Measurements from ENCODE around the gene NRP1.

NRP1 gene

DNA sequence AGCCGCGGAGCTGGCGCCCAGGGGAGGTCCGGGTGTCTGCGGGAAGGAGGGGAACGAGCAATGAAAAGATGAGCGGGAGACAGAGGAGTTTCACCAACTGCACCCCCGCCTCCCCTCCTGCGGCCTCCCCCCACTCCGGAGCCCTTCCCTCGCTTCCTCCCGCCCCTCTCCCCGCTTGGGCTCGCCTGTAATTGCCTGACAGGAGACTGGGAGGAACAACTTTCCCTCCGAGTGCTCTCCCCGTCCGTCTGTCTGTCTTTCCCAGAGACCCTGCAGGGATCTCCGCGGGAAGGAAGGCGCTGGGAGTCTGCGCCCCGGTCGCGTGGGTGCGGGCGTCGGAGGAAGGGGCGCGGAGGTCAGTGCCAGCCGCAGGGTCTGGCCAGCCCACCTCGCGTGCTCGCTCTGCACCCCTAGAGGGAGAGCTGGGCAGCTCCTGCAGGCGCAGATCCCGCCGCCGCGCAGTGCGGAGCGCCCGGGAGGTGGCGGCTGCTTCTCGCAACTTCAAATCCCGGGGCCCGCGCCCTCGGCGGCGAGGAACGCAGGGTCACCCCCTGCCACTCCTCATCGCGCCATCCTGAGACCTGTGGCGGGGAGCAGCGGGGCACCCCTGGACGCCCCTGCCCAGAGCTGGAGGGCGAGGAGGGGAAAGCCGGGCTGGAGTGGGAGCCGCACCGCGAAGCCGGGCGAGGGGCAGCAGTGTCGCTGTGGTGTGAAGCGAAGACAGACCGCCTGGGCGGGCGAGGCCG lies 511 bp upstream of the NRP1 start:
- TF ChIP-seq, protein P1, sequence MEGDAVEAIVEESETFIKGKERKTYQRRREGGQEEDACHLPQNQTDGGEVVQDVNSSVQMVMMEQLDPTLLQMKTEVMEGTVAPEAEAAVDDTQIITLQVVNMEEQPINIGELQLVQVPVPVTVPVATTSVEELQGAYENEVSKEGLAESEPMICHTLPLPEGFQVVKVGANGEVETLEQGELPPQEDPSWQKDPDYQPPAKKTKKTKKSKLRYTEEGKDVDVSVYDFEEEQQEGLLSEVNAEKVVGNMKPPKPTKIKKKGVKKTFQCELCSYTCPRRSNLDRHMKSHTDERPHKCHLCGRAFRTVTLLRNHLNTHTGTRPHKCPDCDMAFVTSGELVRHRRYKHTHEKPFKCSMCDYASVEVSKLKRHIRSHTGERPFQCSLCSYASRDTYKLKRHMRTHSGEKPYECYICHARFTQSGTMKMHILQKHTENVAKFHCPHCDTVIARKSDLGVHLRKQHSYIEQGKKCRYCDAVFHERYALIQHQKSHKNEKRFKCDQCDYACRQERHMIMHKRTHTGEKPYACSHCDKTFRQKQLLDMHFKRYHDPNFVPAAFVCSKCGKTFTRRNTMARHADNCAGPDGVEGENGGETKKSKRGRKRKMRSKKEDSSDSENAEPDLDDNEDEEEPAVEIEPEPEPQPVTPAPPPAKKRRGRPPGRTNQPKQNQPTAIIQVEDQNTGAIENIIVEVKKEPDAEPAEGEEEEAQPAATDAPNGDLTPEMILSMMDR (IDR thresholded peaks at IDR 0.05; ENCODE audit: control extremely low read depth, extremely low read depth, low read depth, missing control alignments) = no peak
- peak; percentile 26 for DNase-seq (ENCODE audit: extremely low spot score)
- ChIA-PET CTCF (interaction anchor here (5.4 kb wide), 1 partner anchor 1303 kb away, joined by 54 read pairs; no protein-coding TSS in a partner anchor), POLR2A (no interaction called here)

DNA sequence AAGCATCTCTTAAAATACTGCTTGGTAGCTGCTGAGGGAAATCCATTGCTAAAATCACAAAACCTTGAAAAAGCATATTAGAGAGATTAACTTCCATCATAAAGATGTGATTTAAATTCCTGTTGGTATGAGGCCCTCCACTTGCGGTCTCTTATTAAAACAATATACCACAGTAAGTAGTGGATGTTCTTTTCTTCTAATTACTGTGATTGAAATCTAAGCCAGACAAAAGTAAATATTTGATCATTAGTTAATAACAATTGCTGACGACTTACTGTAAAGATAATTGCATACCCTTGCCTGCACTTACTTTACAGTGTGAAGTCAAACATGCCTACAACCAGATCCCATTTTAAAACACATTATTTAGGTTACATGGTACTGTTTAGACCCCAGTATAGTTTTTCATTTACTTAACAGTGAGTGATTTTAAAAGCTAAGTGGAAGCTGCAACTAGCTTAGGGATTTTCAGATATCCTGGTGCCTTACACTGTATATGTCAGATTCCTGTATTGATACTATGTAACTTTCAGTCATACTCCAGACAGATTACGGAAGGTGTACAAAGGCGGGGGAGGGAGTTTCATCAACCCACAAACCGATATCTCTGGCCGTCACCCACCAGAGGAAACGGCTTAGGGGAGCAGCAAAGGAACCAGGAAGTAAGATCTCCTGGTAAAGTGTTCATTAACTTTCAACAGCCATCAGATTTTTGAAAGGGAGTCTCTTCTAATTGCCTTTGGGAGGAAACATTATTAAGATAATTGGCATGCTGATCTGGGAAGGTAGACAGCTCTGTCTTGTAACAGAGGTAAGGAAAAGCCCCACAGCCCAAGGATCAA lies 986 bp downstream of the NRP1 start:
- POLR2A ChIA-PET = no interaction called here
- TF ChIP-seq, protein P1 (IDR thresholded peaks at IDR 0.05; ENCODE audit: control extremely low read depth, extremely low read depth, low read depth, missing control alignments) = no peak
- CTCF ChIA-PET = interaction anchor here (1.5 to 5.4 kb wide), 2 partner anchors 140 to 1305 kb away, joined by 4 to 54 read pairs; no protein-coding TSS in a partner anchor
- DNase-seq (ENCODE audit: extremely low spot score) = peak; percentile 22

DNA sequence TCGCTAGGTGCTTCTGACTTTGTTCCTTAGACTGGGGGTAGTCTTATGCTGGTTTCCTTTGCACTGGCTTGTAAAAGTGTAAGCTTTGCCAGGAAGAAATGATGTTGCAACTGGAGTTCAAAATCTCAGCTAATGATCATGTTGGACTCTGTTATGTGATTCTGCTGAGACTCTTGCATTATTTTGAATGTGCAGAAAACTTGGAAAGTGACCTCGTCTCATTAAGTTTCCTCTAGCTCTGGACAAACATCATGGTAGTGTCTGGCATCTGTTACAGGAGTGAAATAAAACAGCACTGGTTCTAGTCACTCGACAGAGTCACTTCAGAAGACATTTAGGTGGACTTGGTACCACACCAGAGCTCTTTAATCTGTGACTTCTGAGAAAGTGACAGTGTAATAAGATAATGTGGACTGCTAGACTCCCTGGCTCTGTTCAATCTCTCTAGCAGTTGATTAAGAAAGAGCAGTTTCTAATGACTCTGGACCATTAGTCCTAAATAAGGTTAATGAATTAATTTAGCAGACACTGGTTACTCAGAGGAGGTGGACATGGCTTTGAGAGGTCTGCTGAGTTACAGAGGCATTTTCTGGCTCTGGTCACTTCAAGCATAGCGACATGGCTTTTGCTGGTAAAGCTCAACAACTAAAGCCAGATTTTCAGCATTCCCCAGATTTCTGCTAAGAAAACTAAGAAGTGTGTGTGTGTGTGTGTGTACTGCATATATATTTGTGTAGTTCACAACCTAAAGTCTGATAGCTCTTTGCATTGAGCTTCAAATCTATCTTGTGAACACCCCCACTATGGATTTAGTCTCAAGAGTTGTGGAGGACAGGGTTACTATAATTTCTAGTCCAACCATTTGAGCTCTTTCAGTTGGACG lies 2.0 kb downstream of the NRP1 start:
- ChIA-PET POLR2A (no interaction called here), CTCF (interaction anchor here (1.1 to 5.4 kb wide), 5 partner anchors 11 to 1306 kb away, joined by 3 to 54 read pairs (median 4); no protein-coding TSS in a partner anchor)

GRCh38 chr10:33331379-33331694 lies 3.1 kb downstream of the NRP1 start:
- TF ChIP-seq, protein P1 (IDR thresholded peaks at IDR 0.05; ENCODE audit: control extremely low read depth, extremely low read depth, low read depth, missing control alignments) = no peak
- no peak for DNase-seq (ENCODE audit: extremely low spot score)
- ChIA-PET POLR2A (no interaction called here), CTCF (interaction anchor here (0.7 to 5.4 kb wide), 5 partner anchors 9 to 1307 kb away, joined by 3 to 54 read pairs (median 5); no protein-coding TSS in a partner anchor)

More for the DNA sequence above, 2.0 kb downstream of the NRP1 start:
- DNase-seq (ENCODE audit: extremely low spot score) = no peak
- TF ChIP-seq, protein P1 (IDR thresholded peaks at IDR 0.05; ENCODE audit: control extremely low read depth, extremely low read depth, low read depth, missing control alignments) = no peak

- ChIA-PET POLR2A (no interaction called here), CTCF (interaction anchor here (0.7 to 5.4 kb wide), 6 partner anchors 9 to 1307 kb away, joined by 3 to 54 read pairs (median 4); no protein-coding TSS in a partner anchor)
- DNase-seq (ENCODE audit: extremely low spot score) = peak; percentile 41
- TF ChIP-seq, protein P1 (IDR thresholded peaks at IDR 0.05; ENCODE audit: control extremely low read depth, extremely low read depth, low read depth, missing control alignments) = peak; percentile 85
These were observed 3.7 kb downstream of the NRP1 start for GRCh38 chr10:33330543-33331378.

Measured in GM10248 (cell line).